GM21737 (cell line): ENCODE results near the gene SPSB2.

Source experiments
- ATAC-seq: cut with Tn5 transposase; IDR thresholded peaks from one replicate; pipeline ENCODE4 v1.9.1; 2021; ENCODE audit warnings: mild to moderate bottlenecking, moderate library complexity; ENCODE audit not compliant: unreplicated experiment

SPSB2 gene

DNA sequence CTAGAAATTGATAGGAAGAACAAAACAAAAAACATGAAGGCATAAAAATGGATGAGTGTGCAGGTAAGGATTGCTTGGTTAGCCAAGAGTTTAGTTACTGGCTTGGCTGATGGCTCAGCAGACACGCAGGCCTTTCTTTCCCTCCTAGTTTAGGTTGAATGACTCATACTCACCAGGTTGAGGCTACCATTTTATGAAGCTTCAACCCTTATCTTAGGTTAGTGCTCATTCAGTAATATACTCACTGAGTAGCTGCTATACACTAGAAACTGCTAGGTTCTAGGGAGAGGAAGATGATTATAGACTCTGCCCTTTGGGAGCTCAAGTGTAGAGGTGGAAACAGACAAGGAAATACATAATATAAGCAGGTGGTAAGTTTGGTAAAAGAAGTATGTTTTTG lies 38.8 kb downstream of the SPSB2 start:
- ATAC-seq, result no peak

GRCh38 chr12:6833189-6833890 lies 39.8 kb downstream of the SPSB2 start:
- no peak for ATAC-seq

DNA sequence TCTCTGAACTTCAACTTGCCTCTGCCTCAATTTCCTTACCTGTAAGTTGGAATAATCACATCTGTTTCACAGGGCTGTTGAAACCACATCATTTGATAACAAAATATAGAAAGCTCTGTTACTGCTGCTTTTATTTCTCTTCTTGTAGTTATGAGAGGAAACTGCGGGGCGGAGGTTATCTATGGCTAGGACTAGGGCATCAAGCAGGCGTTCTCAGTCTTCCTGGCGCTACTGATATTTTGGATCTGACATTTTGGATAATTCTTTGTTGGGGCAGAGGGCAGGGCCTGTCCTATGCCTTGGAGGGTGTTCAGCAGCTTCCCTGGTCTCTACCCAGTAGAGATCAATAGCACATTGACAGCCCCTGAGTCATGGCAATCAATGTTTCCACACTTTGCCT lies 41.0 kb downstream of the SPSB2 start:
- ATAC-seq, result no peak

DNA sequence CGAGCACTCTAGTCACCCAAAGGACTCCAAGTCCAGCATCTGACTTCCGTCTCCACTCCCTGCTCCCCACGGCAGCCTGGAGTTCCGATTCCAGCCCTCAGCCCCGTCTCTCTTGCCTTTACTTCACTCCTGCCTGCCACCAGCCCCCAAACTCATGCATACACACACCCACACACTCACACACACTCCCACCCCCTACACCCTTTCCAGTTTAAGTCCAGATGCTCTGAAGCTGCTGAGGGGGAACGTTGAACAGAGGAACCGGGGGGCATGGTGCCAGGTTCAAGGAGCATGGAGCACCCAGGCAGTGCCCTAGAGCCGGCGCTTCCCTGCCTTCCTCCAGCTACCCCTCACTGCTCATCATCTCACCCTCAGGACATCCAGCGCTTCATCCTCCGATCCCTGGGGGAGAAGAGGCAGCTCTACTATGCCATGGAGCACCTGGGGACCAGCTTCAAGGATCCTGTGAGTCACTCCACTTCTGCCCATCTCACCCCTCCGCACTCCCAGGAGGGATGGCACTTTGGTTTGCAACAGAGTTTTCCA lies 41.6 kb downstream of the SPSB2 start:
- no peak for ATAC-seq

GRCh38 chr12:6830999-6831398 lies 42.1 kb downstream of the SPSB2 start:
- ATAC-seq, result no peak

GRCh38 chr12:6830286-6830890 lies 42.7 kb downstream of the SPSB2 start:
- ATAC-seq, result no peak

GRCh38 chr12:6829536-6830220 lies 43.4 kb downstream of the SPSB2 start:
- no peak for ATAC-seq

DNA sequence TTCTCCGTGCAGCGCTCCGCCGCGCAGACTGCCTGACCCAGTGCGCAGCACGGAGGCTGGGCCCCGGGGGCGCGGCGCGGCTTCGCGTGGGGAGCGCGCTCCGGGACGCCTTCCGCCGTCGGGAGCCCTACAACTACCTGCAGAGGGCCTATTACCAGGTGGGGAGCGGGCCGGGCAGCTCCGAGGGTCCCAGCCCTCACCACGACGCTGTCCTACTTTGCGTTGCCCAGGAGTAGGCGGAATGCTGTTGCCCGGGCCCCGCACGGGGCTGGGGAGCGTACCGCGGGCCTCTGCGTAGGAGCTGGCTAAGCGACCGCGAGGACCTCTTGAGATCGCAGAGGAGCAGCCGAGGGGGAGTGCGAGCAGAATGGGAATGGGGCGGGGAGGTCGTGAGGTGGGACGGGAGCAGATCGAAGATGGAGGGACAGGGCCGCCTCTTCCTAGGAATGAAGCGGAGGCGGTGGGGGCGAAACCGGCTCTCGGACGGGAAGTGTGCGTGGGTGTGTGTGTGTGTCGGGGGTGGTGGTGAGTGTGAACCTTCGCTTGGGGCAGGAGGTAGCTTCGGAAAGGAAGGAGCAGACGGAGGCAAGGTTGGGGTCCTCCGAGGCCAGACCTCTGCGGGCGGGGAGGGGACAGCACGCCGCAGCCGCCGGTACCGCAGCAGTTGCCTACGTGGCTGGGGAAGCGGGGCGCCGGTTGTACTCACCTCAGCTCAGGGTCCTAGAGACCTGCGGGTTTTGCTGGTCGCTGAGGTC lies 44.1 kb downstream of the SPSB2 start:
- no peak for ATAC-seq

DNA sequence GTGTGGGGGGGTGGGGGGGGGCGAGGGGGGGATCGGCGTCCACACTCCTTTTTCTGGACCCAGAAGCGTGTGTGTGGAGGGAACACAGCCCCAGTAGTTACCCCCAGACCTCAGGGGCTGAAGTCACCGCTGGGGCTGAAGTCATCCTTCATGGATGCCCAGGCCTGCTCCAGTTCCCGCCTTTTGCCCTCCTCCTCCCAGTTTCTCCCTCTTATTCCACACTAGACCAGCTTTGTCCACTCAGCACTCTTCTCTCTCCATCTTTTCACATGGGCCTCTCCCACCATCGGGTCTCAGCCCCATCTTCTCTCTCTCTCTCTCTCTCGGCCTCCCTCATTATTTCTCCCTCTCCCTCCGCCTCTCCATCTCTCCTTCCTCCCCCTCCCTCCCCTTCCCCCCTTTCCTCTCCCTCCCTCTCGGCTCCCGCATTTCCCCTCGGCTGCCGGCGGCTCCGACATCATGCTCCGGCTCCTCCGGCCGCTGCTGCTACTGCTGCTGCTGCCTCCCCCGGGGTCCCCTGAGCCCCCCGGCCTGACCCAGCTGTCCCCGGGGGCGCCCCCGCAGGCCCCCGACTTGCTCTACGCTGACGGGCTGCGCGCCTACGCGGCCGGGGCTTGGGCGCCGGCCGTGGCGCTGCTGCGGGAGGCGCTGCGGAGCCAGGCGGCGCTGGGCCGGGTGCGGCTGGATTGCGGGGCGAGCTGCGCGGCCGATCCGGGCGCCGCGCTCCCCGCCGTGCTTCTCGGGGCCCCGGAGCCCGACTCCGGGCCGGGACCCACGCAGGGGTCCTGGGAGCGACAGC lies 44.9 kb downstream of the SPSB2 start, which contains the start of gene P3H3:
Gene P3H3, plus strand, starts transcription at position 426 of the 799 bp plus-strand sequence. Its CDS starts 34 bp downstream, at position 460.
- ATAC-seq, result no peak

DNA sequence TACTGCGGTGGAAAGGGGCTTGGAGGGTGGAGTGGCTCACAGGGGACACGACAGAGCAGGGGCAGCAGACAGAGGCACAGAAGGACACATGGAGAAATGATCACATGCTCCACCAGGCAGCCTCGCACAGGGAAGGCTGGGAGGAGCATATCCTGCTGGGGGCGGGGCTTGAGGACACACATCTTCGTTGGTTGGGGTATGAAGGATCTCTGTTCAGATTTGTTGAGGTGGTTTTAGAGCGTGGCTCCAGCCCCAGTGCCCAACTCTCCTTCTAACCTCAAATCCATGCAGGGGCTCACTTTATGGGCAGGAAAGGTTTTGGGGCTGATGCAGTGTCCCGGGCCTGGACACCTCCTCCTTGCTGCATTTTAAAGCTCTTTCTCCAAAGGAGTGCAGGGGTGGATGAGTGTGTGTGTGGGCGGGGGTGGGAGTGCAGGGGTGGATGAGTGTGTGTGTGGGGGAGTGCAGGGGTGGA lies 45.6 kb downstream of the SPSB2 start:
- ATAC-seq, result no peak

DNA sequence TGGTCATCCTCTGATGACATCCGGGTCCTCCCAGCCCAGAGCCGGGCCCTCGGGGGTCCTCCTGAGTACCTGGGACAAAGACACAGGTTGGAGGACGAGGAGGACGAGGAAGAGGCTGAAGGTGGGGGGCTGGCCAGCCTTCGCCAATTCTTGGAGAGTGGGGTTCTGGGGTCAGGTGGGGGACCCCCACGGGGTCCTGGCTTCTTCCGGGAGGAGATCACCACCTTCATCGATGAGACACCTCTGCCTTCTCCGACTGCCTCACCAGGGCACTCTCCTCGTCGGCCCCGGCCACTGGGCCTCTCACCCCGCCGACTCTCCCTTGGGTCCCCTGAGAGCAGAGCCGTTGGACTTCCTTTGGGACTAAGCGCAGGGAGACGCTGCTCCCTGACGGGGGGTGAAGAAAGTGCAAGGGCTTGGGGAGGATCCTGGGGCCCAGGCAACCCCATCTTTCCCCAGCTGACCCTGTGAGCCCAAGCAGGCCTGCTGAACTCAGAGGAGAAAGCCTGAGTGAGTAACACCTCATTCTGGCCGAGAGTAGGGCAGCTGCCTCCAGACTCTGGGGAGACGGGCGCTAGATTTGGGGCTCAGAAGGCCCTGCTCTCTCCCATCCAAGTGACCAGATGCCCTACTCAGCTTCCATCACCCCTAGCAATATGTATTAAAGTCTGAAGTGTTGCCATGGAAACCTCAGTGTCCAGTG lies 46.2 kb downstream of the SPSB2 start:
- no peak for ATAC-seq

DNA sequence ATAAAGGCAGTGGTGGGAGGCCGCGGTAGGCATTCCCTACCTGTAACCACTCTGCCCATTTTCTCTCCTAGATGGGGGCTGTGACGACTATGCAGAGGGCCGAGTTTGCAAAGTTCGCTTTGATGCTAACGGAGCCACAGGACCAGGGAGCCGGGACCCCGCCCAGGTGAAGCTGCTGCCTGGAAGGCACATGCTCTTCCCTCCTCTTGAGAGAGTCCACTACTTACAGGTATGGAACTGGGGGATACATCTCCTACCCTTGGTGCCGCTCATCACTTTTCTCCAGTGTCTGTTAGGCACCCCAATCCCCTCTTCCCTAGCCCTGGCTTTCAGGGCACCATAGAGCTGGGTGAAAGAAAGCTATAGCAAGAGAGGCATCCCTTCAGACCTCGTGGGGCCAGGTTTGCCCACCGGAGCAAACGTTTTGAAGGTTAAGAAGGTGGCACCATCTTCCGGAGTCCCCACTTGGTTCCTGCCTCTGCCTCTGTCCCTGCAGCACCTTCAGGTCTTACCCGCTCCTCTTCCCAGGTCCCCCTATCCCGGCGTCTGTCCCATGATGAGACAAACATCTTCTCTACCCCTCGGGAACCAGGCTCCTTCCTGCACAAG lies 46.9 kb downstream of the SPSB2 start:
- no peak for ATAC-seq

GRCh38 chr12:6825398-6826124 lies 47.5 kb downstream of the SPSB2 start:
- no peak for ATAC-seq

DNA sequence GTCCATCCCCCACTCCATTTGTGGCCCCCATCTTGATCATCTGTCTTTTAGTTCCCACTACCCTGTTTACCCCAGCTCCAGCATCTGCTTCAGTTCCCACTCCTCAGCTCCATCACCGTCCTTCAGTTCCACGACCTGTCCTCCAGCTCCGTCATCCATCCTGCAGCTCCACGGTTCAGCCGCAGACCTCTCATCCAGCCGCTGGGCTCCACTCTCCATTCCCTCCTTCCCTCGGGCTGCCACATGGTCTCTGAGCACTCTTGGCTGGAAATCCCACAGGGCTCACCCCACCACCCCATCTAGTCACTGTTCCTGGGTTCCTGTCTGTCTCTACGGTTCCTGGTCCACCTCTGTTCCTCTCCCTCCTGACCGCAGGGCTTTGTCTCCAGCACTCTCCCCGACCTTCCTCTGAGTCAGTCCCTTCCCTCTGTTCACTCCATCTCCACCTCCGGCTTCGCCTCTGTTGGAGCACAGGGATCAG lies 48.2 kb downstream of the SPSB2 start:
- no peak for ATAC-seq

DNA sequence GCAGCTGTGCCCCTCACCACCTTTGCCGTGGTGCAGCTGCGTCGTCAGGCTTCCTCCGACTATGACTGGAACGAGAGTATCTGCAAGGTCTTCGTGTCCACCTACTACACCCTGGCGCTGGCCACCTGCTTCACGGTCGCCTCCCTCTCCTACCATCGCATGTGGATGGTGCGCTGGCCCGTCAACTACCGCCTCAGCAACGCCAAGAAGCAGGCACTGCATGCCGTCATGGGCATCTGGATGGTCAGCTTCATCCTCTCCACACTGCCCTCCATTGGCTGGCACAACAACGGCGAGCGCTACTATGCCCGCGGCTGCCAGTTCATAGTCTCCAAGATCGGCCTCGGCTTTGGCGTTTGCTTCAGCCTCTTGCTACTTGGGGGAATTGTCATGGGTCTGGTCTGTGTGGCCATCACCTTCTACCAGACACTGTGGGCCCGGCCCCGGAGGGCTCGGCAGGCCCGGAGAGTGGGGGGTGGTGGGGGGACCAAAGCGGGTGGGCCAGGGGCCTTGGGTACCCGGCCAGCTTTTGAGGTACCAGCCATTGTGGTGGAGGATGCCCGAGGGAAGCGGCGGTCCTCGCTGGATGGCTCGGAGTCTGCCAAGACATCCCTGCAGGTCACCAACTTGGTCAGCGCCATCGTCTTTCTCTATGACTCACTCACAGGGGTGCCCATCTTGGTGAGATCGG lies 48.9 kb downstream of the SPSB2 start:
- ATAC-seq, result no peak

DNA sequence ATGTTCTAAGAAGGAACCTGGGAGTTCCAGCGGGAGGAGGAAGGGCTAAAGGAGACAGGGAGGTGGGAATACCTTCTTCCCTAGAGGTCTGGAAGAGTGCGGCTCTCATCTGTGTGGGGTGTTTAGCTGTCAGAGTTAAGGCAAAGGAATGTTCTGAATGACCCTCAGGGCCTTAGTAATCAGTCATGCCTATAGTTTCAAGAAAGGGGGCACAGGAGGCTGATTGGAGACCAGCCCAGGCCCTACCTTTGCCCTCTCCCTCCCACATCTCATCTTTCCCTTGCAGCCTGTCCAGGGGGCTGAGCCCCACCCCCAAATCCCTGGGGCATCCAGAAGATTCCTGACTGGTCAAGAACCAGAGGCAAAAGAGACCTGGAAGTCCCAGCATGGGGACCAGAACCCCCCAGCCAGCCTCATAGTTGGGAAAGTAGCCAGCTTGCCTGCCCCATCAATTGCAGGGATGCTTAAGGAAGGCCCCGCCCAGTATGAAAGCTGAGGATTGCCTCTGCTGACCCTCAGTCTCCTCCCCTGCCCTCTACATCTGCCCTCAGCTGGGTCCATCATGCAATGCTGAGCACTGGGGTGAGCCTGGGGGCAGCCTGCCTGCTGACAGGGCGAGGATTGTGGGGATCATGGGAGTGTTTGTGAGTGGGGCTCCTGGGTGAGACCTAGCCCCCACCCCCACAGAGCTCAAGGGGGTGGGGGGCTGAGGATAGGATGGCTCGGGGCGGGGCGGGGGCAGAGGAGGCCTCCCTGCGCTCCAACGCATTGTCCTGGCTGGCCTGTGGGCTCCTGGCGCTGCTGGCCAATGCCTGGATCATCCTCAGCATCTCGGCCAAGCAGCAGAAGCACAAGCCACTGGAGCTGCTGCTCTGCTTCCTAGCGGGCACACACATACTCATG lies 49.7 kb downstream of the SPSB2 start:
- ATAC-seq, result no peak
